ENCODE measurements around the gene MRPL37. TPM values are rescaled to one million over a fixed set of nuclear protein-coding genes. Genes with fewer than 3 reads are reported as not detected.

Gene MRPL37
- total RNA-seq = 28.5 TPM

DNA sequence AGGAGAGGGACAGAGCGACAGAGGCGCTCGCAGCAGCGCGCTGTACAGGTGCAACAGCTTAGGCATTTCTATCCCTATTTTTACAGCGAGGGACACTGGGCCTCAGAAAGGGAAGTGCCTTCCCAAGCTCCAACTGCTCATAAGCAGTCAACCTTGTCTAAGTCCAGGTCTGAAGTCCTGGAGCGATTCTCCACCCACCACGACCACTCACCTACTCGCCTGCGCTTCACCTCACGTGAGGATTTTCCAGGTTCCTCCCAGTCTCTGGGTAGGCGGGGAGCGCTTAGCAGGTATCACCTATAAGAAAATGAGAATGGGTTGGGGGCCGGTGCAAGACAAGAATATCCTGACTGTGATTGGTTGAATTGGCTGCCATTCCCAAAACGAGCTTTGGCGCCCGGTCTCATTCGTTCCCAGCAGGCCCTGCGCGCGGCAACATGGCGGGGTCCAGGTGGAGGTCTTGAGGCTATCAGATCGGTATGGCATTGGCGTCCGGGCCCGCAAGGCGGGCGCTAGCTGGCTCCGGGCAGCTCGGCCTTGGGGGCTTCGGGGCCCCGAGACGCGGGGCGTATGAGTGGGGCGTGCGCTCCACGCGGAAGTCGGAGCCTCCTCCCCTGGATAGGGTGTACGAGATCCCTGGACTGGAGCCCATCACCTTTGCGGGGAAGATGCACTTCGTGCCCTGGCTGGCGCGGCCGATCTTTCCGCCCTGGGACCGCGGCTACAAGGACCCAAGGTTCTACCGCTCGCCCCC is at the start of gene MRPL37, which contains the start of gene CYB5RL:
TSS of gene MRPL37 (plus strand) at position 403 of the 754 bp plus-strand sequence. CDS start at position 480, 77 bp downstream.
TSS of gene CYB5RL (minus strand) at position 266 of the 754 bp plus-strand sequence. CDS start 4,414 bp downstream, outside the sequence.
- peak within 1 kb of the TSS; percentile 72 for H3K4me3 ChIP-seq (ENCODE audit: low read length)
- no peaks in the 10 kb centered on the region for H3K9me3 ChIP-seq (ENCODE audit: low read depth, low read length)
- H3K27me3 ChIP-seq (ENCODE audit: insufficient read depth, low read length) = no peaks in the 10 kb centered on the region
- peaks cover 23% of the 10 kb centered on the region for H3K4me1 ChIP-seq (ENCODE audit: insufficient read depth, low read length)

DNA sequence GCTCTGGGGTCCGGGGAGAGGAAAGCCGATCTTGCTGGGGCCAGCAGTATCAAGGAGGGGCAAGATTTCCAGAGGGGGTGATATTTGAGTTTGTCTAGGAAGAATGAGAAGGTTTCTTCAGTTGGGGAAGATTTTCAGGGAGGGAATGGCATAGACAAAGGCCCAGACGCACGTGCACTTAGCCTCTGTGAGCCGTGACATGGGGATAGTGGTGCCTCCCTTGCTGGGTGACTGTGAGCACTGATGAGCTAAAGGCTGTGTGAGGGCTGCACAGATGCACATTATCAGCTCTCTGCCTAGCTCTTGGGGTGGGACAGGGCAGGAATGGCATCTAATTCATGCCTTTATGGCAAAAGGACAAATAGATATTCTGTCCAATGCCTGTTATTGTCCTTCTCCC is 49.0 kb upstream of the MRPL37 start:
- Histone ChIP-seq H3K9me3 (ENCODE audit: low read depth, low read length) (no peaks in the 10 kb centered on the region), H3K4me3 (ENCODE audit: low read length) (no peak overlapping the region), H3K4me1 (ENCODE audit: insufficient read depth, low read length) (no peaks in the 10 kb centered on the region), H3K27me3 (ENCODE audit: insufficient read depth, low read length) (no peaks in the 10 kb centered on the region)

DNA sequence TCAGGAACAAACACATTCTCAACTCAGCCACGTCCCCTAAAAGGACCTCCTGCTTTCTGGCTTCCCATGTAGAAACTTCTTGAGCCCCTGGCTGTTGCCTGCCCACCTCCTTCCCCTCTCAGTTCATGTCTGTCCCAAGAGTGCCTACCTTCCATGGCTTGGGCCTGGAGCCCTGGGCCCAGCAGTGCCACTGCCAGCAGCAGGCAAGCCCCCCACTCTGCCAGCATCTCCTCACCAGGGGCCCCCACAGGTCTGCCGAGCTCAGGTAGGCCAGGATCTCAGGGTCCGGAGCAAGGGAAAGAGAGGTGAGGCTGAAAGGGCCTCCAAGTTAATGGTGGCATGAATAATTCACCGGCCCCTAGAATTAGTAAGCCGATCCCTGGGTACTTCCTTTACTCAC is 47.3 kb upstream of the MRPL37 start, which contains the start of gene CDCP2:
TSS of gene CDCP2 (minus strand) at position 305 of the 400 bp plus-strand sequence. CDS start at position 227, 78 bp downstream.
- Histone ChIP-seq H3K27me3 (ENCODE audit: insufficient read depth, low read length) (no peaks in the 10 kb centered on the region), H3K9me3 (ENCODE audit: low read depth, low read length) (no peaks in the 10 kb centered on the region), H3K4me1 (ENCODE audit: insufficient read depth, low read length) (no peaks in the 10 kb centered on the region), H3K4me3 (ENCODE audit: low read length) (no peak within 1 kb of the TSS)

DNA sequence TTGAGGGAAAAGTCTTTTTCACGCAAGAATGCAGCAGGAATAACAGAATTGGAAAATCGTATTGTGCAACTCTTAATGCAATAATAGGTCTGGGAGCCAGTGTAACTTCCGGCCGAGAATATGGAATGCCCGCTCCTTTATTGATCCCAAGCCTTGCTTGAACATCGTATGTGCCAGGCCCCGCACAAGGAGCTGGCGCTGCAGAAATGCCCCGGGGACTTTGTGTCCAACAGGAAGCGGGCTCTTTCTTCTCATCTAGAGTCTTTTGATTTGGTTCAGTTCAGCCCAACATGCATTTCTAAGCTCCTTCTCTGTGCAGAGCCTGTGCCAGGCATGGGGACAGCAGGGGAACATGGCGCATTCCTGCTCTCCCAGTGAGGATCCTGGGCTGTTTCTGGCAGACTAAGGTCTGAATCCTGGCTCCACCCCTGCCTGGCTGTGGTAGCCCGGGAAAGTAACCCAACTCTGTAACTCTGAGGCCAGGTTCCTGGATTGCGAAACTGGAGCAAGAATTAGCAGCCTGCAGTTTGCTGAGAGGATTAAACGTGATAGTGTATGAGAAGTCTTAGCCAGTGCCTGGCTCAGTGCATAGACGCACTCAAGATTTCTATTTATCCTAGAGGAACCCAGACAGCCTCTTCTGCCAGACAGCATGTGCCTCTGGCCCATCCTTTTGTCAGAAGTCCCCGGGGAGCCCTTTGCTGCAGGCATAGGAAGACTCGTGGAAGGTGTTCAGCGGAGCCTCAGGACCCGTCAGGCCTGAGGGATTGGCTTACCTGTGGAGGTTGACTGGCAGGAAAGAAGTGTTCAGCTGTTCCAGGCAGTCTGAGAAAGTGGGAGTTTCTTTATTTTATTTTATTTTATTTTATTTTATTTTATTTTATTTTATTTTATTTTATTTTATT is 46.2 kb upstream of the MRPL37 start:
- Histone ChIP-seq H3K27me3 (ENCODE audit: insufficient read depth, low read length) (no peaks in the 10 kb centered on the region), H3K4me1 (ENCODE audit: insufficient read depth, low read length) (no peaks in the 10 kb centered on the region), H3K4me3 (ENCODE audit: low read length) (no peak overlapping the region), H3K9me3 (ENCODE audit: low read depth, low read length) (no peaks in the 10 kb centered on the region)

DNA sequence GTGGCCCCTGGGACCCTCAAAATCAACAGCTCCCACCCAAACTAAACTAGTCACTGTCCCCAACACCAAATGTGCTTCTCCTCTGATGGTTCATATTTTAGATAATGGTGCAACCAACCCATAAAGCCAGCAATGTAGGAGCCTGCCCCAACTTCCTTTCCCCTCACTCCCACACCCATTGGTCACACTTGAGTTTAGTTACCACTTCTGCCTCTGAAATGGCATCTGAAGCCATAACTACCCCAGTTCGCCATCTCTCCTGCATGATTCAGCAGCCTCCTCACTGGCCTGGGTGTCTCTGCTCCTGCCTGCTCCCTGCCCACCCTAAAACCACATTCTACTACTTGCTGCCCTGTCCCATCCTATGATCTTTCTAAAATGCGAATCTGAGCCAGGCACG is 43.8 kb upstream of the MRPL37 start:
- no peak overlapping the region for H3K4me3 ChIP-seq (ENCODE audit: low read length)
- no peaks in the 10 kb centered on the region for H3K4me1 ChIP-seq (ENCODE audit: insufficient read depth, low read length)
- H3K9me3 ChIP-seq (ENCODE audit: low read depth, low read length) = no peaks in the 10 kb centered on the region
- H3K27me3 ChIP-seq (ENCODE audit: insufficient read depth, low read length) = no peaks in the 10 kb centered on the region

DNA sequence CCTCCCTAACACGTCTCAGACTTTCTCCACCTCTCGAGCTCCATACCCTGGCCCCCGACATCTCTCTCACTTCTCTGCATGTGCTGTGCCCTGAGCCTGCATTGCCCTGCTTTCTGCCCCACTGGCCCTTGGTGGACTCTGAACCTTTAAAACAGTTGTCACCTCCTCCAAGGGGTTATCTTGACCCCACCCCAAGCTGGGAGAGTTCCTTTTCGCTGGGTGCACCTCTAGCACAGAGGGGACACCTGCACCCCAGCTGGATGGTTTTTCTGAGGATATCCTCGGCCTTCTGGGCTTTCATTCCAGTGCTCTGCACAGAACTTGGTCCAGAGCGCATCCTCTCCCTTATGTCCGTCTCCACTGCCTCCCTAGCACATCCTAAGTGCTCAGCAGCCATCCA is 43.0 kb upstream of the MRPL37 start:
- Histone ChIP-seq H3K9me3 (ENCODE audit: low read depth, low read length) (no peaks in the 10 kb centered on the region), H3K4me1 (ENCODE audit: insufficient read depth, low read length) (no peaks in the 10 kb centered on the region), H3K4me3 (ENCODE audit: low read length) (no peak overlapping the region), H3K27me3 (ENCODE audit: insufficient read depth, low read length) (no peaks in the 10 kb centered on the region)

DNA sequence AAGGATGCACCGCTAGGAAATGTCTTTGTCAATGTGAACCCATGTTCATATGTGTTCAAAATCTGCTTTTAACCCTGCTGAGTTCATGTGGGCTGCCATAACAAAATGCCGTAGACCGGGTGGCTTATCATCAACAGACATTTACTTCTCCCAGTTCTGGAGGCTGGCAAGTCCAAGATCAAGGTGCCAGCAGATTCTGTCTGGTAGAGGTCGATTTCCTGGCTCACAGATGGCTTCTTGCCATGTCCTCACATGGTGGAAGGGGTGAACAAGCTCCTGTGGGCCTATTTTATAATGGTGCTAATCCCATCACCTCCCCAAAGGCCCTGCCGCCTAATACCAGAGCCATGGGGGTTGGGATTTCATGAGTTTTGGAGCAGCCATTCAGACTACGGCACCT is 42.6 kb upstream of the MRPL37 start:
- no peaks in the 10 kb centered on the region for H3K4me1 ChIP-seq (ENCODE audit: insufficient read depth, low read length)
- H3K4me3 ChIP-seq (ENCODE audit: low read length) = no peak overlapping the region
- no peaks in the 10 kb centered on the region for H3K9me3 ChIP-seq (ENCODE audit: low read depth, low read length)
- no peaks in the 10 kb centered on the region for H3K27me3 ChIP-seq (ENCODE audit: insufficient read depth, low read length)

DNA sequence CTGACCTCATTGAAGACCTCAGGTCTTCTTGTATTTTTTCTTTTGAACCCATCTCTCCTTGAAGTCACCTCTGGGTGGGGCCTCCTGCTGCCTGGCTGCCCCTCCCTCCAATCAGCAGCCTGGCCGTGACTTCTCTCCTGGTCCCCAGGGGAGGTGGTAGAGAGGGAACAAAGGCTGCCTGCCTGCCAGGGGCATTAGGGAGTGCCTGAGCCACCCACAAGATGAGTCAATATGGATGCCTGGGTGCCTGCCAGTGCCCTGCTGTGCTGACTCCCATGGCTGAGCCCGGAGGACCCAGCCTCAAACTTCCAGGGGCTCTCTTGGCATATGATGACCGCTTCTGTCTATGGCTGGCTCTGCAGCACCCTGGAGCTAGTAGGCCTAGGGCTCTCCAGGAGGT is 41.9 kb upstream of the MRPL37 start:
- no peaks in the 10 kb centered on the region for H3K4me1 ChIP-seq (ENCODE audit: insufficient read depth, low read length)
- H3K9me3 ChIP-seq (ENCODE audit: low read depth, low read length) = no peaks in the 10 kb centered on the region
- H3K27me3 ChIP-seq (ENCODE audit: insufficient read depth, low read length) = no peaks in the 10 kb centered on the region
- no peak overlapping the region for H3K4me3 ChIP-seq (ENCODE audit: low read length)

DNA sequence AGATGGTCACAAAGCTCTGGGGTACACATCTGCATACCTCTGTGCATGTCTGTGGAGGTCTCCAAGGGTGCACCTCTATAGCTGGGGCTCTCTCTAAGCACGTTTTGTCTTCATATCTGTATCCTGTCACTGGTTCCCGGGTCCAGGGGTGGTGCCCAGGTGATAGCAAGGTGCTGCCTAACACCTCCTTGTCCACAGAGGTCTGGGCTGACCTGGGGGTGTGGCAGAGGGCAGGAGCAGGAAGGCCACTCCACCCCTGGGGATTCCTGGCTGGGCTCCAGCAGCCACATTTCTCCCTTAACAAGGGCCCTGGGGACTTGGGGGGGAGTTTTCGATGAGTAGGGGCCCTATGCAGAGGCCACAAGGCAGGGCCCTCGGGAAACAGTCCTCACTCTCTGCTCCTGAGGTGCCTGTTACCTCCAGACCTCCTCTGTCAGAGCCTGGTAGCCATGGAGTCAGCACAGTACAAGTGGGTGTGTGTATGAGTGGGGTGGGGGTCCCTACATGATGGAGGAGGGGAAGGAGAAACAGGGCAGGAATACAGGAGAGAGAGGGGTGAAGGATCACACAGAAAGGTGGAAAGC is 40.1 kb upstream of the MRPL37 start:
- no peaks in the 10 kb centered on the region for H3K4me1 ChIP-seq (ENCODE audit: insufficient read depth, low read length)
- H3K27me3 ChIP-seq (ENCODE audit: insufficient read depth, low read length) = no peaks in the 10 kb centered on the region
- H3K9me3 ChIP-seq (ENCODE audit: low read depth, low read length) = no peaks in the 10 kb centered on the region
- H3K4me3 ChIP-seq (ENCODE audit: low read length) = no peak overlapping the region

DNA sequence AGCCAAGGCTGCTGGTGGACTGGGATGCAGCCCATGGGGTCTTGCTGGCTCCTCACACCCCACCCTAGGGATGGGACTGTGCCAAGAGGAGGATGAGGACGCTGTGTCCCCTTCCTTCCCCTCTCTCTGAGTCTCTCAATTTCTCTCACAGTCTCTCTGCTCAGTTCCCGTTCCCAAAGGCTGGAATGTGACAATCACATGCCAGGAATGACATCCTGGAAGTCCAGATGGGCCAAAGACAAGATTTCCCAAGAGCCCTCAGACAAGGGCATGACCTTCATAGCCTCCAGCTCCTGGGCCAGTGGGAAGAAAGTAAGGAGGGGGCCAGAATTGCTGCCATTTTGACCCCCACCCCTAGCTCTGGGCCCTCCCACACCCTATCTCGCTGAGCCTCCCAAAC is 39.6 kb upstream of the MRPL37 start:
- no peaks in the 10 kb centered on the region for H3K27me3 ChIP-seq (ENCODE audit: insufficient read depth, low read length)
- H3K4me3 ChIP-seq (ENCODE audit: low read length) = no peak overlapping the region

DNA sequence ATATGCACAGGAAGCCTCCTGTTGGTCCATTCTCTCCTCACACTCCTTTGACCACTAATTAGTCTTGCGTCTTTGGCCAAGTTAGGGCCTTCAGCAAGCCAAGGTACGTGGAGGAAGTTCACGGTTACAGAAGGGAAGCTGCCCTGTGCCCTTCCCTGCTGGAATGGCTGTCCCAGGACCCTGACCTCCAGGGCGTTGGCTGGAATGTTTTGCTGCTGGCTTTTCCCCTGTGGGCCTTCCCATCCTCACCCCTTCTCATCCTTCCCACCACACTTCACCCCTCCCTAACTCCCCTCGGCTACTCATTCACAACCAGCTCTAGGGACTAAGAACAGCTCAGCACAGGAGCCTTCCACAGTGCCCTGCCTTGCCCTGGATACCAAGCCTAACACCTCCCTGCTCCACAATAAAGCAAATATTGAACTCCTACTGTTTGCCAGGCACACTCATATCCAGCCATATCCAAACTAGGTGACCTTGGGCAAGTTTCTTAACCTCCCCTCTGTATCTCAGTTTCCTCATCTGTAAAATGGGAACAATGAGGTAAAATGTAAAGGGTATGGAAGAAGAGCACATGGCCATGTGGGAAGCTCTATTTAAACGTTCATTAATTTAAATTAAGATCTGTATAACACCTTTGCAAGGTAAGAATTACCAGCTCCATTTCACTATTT is 38.3 kb upstream of the MRPL37 start:
- H3K9me3 ChIP-seq (ENCODE audit: low read depth, low read length) = no peaks in the 10 kb centered on the region
- H3K4me3 ChIP-seq (ENCODE audit: low read length) = no peak overlapping the region
- H3K4me1 ChIP-seq (ENCODE audit: insufficient read depth, low read length) = no peaks in the 10 kb centered on the region
- no peaks in the 10 kb centered on the region for H3K27me3 ChIP-seq (ENCODE audit: insufficient read depth, low read length)

More for the DNA sequence above, 39.6 kb upstream of the MRPL37 start:
- Histone ChIP-seq H3K4me1 (ENCODE audit: insufficient read depth, low read length) (no peaks in the 10 kb centered on the region), H3K9me3 (ENCODE audit: low read depth, low read length) (no peaks in the 10 kb centered on the region)

DNA sequence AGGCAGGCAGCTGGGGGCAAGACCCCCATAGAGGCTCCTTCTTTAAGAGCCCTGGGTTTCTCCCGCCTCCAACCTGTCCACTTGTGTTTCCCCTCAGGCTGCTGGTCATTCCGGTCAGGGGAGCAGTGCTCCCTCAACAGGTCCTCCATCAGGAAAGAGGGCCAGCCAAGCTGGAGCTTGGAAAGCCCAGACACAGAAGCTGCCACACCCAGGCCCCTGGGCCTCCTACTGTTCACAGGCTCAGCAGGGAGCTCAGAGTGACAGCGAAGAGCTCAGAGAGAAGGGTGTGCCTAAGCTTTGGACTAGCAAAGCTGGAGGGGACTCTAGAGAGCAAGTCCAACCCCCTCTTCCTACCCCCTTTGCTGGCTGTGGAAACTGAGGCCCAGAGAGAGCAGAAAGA is 36.9 kb upstream of the MRPL37 start:
- Histone ChIP-seq H3K27me3 (ENCODE audit: insufficient read depth, low read length) (no peaks in the 10 kb centered on the region), H3K9me3 (ENCODE audit: low read depth, low read length) (no peaks in the 10 kb centered on the region), H3K4me1 (ENCODE audit: insufficient read depth, low read length) (no peaks in the 10 kb centered on the region), H3K4me3 (ENCODE audit: low read length) (no peak overlapping the region)

DNA sequence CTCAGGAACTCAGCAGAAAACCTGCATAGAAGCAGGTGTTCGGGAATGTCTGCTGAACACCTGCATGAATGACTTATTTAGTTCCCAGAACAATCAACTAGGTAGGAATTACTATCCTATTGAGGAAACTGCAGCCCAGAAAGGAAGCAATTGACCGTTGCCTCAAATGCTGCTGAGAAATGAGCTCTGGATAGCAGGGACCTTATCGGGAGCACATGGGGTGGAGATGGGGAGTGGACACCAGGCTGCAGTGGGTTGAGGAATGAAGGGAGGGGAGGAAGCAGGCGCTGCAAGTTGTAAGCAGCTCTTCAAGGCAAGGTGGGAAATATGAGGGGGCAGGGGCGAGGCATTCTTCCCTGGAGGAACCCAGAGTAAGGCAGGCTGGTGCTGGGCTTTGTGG is 36.4 kb upstream of the MRPL37 start:
- Histone ChIP-seq H3K9me3 (ENCODE audit: low read depth, low read length) (no peaks in the 10 kb centered on the region), H3K4me1 (ENCODE audit: insufficient read depth, low read length) (no peaks in the 10 kb centered on the region)

DNA sequence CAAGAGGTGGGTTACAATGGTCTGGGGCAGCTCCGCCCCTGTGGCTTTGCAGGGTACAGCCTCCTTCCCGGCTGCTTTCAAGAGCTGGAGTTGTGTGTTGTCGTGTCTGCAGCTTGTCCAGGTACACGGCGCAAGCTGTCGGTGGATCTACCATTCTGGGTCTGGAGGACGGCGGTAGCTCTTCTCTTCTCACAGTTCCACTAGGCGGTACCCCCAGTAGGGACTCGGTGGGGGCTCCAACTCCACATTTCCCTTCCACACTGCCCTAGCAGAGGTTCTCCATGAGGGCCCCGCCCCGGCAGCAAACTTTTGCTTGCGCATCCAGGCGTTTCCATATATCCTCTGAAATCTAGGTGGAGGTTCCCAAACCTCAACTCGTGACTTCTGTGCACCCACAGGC is 34.8 kb upstream of the MRPL37 start:
- no peaks in the 10 kb centered on the region for H3K9me3 ChIP-seq (ENCODE audit: low read depth, low read length)
- H3K4me1 ChIP-seq (ENCODE audit: insufficient read depth, low read length) = no peaks in the 10 kb centered on the region
- H3K4me3 ChIP-seq (ENCODE audit: low read length) = no peak overlapping the region
- no peaks in the 10 kb centered on the region for H3K27me3 ChIP-seq (ENCODE audit: insufficient read depth, low read length)

More for the DNA sequence above, 36.4 kb upstream of the MRPL37 start:
- no peaks in the 10 kb centered on the region for H3K27me3 ChIP-seq (ENCODE audit: insufficient read depth, low read length)
- no peak overlapping the region for H3K4me3 ChIP-seq (ENCODE audit: low read length)
